Activated T-helper 1 cell treated with anti-CD3 and anti-CD28 coated beads, Interleukin-12 subunit alpha, Interleukin-12 subunit beta, Interleukin-2, Interleukin-4 antibody, amounts not matched to agents 30 ng/mL and 10 ng/mL and 1 ng/mL, durations not matched to agents 14 hours and 24 hours and 36 hours (primary cell): ENCODE data around the gene LYST. TPM values are rescaled to one million over a fixed set of nuclear protein-coding genes. Genes with fewer than 3 reads are reported as not detected.

Experiments
- DNase-seq: peaks from one replicate; pipeline ENCODE4 v3.0.0; 2021; ENCODE audit warnings: low spot score
- H3K27ac Mint-ChIP-seq: one replicate; pipeline ENCODE4 v1.8.0; 2021; ENCODE audit warnings: mild to moderate bottlenecking, mixed read lengths
- H3K27me3 Mint-ChIP-seq: one replicate; pipeline ENCODE4 v1.8.0; 2022; ENCODE audit warnings: mild to moderate bottlenecking, moderate library complexity, mixed read lengths; ENCODE audit not compliant: insufficient read depth
- H3K36me3 Mint-ChIP-seq: one replicate; pipeline ENCODE4 v1.8.0; 2021; ENCODE audit warnings: low read depth, mixed read lengths
- H3K4me1 Mint-ChIP-seq: one replicate; pipeline ENCODE4 v1.8.0; 2021; ENCODE audit warnings: low read depth, mixed read lengths
- H3K4me3 Mint-ChIP-seq: one replicate; pipeline ENCODE4 v1.8.0; 2021; ENCODE audit warnings: mild to moderate bottlenecking, moderate library complexity, mixed read lengths
- H3K9me3 Mint-ChIP-seq: one replicate; pipeline ENCODE4 v1.8.0; 2021; ENCODE audit warnings: mixed read lengths
- intact Hi-C: fragments of 100-400 bp; cut with micrococcal nuclease; formaldehyde crosslinking; loops from one replicate; pipeline ENCODE4 v1.15.1; 2024
- total RNA-seq: library from RNA; stranded (reverse); gene quantifications from 2 replicates; pipeline ENCODE4 v1.2.3, GENCODE V29; 2022

LYST gene
- total RNA-seq, 1 donor from 2014 or later, result 145 TPM

- intact Hi-C loops, result no loop called here
- H3K4me3 Mint-ChIP-seq, result no peak overlapping the region
- no peaks in the 10 kb centered on the region for H3K4me1 Mint-ChIP-seq
- no peaks in the 10 kb centered on the region for H3K36me3 Mint-ChIP-seq
- H3K27me3 Mint-ChIP-seq, result peaks cover 11% of the 10 kb centered on the region
- H3K9me3 Mint-ChIP-seq, result no peaks in the 10 kb centered on the region
- H3K27ac Mint-ChIP-seq, result no peak overlapping the region
- DNase-seq, result no peak
These were observed 253.1 kb downstream of the LYST start for GRCh38 chr1:235613602-235614001.

DNA sequence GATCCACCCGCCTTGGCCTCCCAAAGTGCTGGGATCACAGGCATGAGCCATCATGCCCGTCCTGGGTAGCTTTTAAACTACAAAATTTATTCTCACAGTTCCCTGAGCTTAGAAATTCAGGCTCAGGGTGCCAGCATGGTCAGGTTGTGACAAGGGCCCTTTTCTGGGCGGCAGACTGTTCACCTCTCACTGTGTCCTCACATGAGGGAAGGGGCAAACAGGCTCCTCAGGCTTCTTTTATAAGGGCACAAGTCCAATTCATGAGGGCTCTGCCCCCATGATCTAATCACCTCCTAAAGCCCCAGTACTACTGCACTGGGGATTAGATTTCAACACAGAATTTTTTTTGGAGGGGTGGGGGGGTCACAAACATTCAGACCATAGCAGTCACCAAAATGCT lies 253.9 kb downstream of the LYST start:
- intact Hi-C loops, result no loop called here
- Mint-ChIP-seq H3K4me3 (no peak overlapping the region), H3K4me1 (no peaks in the 10 kb centered on the region), H3K27me3 (peaks cover 8% of the 10 kb centered on the region), H3K36me3 (no peaks in the 10 kb centered on the region), H3K27ac (no peak overlapping the region), H3K9me3 (no peaks in the 10 kb centered on the region)
- DNase-seq, result no peak

Other genes starting within 250 kb of the LYST start
- 103 and 109 TPM in 2 replicates for gene GNG4, start 217.1 kb downstream of the LYST start, total RNA-seq
- gene NID1, start 198.2 kb upstream of the LYST start, total RNA-seq, result 0.44 and 0.65 TPM in 2 replicates